GM23248 (cell line): ENCODE measurements around the gene BTG1. TPM values are rescaled to one million over a fixed set of nuclear protein-coding genes. Genes with fewer than 3 reads are reported as not detected.

Experiments
- DNase-seq: peaks from one replicate; pipeline ENCODE4 v3.0.0-alpha.2; 2015
- H2AFZ ChIP-seq: fragments of 200-600 bp; sonication (generic); 2 replicates; pipeline ENCODE4 v1.6.1; 2016; ENCODE audit warnings: antibody characterized with exemption
- H3F3A ChIP-seq: fragments of 200-600 bp; sonication (generic); 2 replicates; pipeline ENCODE4 v1.6.1; 2016; ENCODE audit warnings: mild to moderate bottlenecking, antibody characterized with exemption, mixed run types; ENCODE audit not compliant: insufficient read depth
- H3K27ac ChIP-seq: fragments of 200-600 bp; sonication (generic); 2 replicates; pipeline ENCODE4 v1.5.1; 2016; ENCODE audit warnings: mild to moderate bottlenecking
- H3K27me3 ChIP-seq: fragments of 200-600 bp; sonication (generic); replicated peaks from 2 replicates; pipeline ENCODE4 v1.6.1; 2016; ENCODE audit warnings: mild to moderate bottlenecking; ENCODE audit not compliant: insufficient read depth
- H3K36me3 ChIP-seq: fragments of 200-600 bp; sonication (generic); 2 replicates; pipeline ENCODE4 v1.6.1; 2016; ENCODE audit warnings: low read depth, mild to moderate bottlenecking
- H3K4me1 ChIP-seq: fragments of 200-600 bp; sonication (generic); 2 replicates; pipeline ENCODE4 v1.6.1; 2016; ENCODE audit warnings: mild to moderate bottlenecking; ENCODE audit not compliant: insufficient read depth
- H3K4me2 ChIP-seq: fragments of 200-600 bp; sonication (generic); one replicate; pipeline ENCODE4 v1.6.1; 2016; ENCODE audit warnings: mild to moderate bottlenecking; ENCODE audit not compliant: unreplicated experiment
- H3K4me3 ChIP-seq: fragments of 200-600 bp; sonication (generic); 2 replicates; pipeline ENCODE4 v1.5.1; 2016; ENCODE audit warnings: mild to moderate bottlenecking
- H3K79me2 ChIP-seq: fragments of 200-600 bp; sonication (generic); 2 replicates; pipeline ENCODE4 v1.6.1; 2016; ENCODE audit warnings: mild to moderate bottlenecking; ENCODE audit not compliant: insufficient read depth
- H3K9ac ChIP-seq: fragments of 200-600 bp; sonication (generic); 2 replicates; pipeline ENCODE4 v1.6.1; 2016; ENCODE audit warnings: mild to moderate bottlenecking
- H3K9me2 ChIP-seq: fragments of 200-600 bp; sonication (generic); 2 replicates; pipeline ENCODE4 v1.6.1; 2016; ENCODE audit warnings: mixed run types, mild to moderate bottlenecking, moderate library complexity; ENCODE audit not compliant: insufficient read depth
- H3K9me3 ChIP-seq: fragments of 200-600 bp; sonication (generic); one replicate; pipeline ENCODE4 v1.6.1; 2017; ENCODE audit warnings: low read depth
- H4K20me1 ChIP-seq: fragments of 200-600 bp; sonication (generic); 2 replicates; pipeline ENCODE4 v1.6.0; 2016; ENCODE audit not compliant: insufficient read depth
- EZH2 ChIP-seq: fragments of 200-600 bp; sonication (generic); IDR thresholded peaks from 2 replicates; pipeline ENCODE4 v1.6.1; 2018; ENCODE audit warnings: antibody characterized with exemption, mild to moderate bottlenecking; ENCODE audit not compliant: insufficient read depth, poor library complexity, severe bottlenecking
- EZH2phosphoT487 ChIP-seq: fragments of 200-600 bp; sonication (generic); IDR thresholded peaks from 2 replicates; pipeline ENCODE4 v1.6.1; 2018; ENCODE audit warnings: antibody characterized with exemption, moderate library complexity, mild to moderate bottlenecking, low read depth; ENCODE audit not compliant: insufficient read depth
- WGBS, 2 experiments: methylation state at CpG; one replicate each; pipeline ENCODE4 v1.1.6; 2015 to 2017; ENCODE audit warnings: low lambda C conversion rate in 2 of 2, low coverage in 1 of 2; ENCODE audit errors: missing lambda C conversion rate in 2 of 2; 5-methylcytosine and 5-hydroxymethylcytosine counted together
- in situ Hi-C: fragments of 300-500 bp; cut with MboI; formaldehyde crosslinking; loops from 2 replicates; pipeline ENCODE4 v1.15.0; 2020
- polyA plus RNA-seq: library from polyadenylated mRNA; unstranded; fragments of >200 nt; fragmentation: Nextera tagmentation; extraction: Ambion mirVana; gene quantifications from 2 replicates; pipeline ENCODE4 v1.2.1, GENCODE V29; 2016
- total RNA-seq: library from RNA; depleted of rRNA; stranded (reverse); fragments of >200 nt; shearing (Covaris generic); gene quantifications from 2 replicates; pipeline ENCODE4 v1.2.3, GENCODE V29; 2014

Gene BTG1
- total and polyA plus RNA-seq, 2 experiments from 2014 or later, result 14.4 to 62.2 TPM

GRCh38 chr12:92183575-92183974, 37.9 kb upstream of the BTG1 start:
- DNase-seq, result no peak
- 87% methylated on average over 2 of the region's 2 CpGs for WGBS, 2 experiments
- Histone ChIP-seq H3K4me1 (no peaks in the 10 kb centered on the region), H3K9me2 (no peaks in the 10 kb centered on the region), H3K4me3 (no peak overlapping the region), H3K4me2 (no peak overlapping the region), H3K27me3 (no peaks in the 10 kb centered on the region), H3K79me2 (no peaks in the 10 kb centered on the region), H3K27ac (no peak overlapping the region), H3K9me3 (no peaks in the 10 kb centered on the region), H2AFZ (no peak overlapping the region), H3K36me3 (no peaks in the 10 kb centered on the region), H3K9ac (no peak overlapping the region), H4K20me1 (no peaks in the 10 kb centered on the region), H3F3A (no peaks in the 10 kb centered on the region)
- in situ Hi-C loops, result no loop called here
- TF ChIP-seq EZH2phosphoT487 (no peak), EZH2 (no peak)

- 68 to 74% methylated on average over 1 of the region's 1 CpG for WGBS, 2 experiments
- H3F3A ChIP-seq, result no peaks in the 10 kb centered on the region
- H3K4me3 ChIP-seq, result no peak overlapping the region
- H3K9me2 ChIP-seq, result no peaks in the 10 kb centered on the region
- in situ Hi-C loops, result no loop called here
- H3K36me3 ChIP-seq, result no peaks in the 10 kb centered on the region
- 0 out of 2 replicates have a peak, but pooled peaks cover 4% of the 10 kb centered on the region for H4K20me1 ChIP-seq
- H3K79me2 ChIP-seq, result no peaks in the 10 kb centered on the region
- no peak overlapping the region for H2AFZ ChIP-seq
- H3K27ac ChIP-seq, result no peak overlapping the region
- TF ChIP-seq EZH2, result no peak
- TF ChIP-seq EZH2phosphoT487, result no peak
- H3K9ac ChIP-seq, result no peak overlapping the region
- H3K4me1 ChIP-seq, result no peaks in the 10 kb centered on the region
- H3K4me2 ChIP-seq, result no peak overlapping the region
- H3K27me3 ChIP-seq, result no peaks in the 10 kb centered on the region
- DNase-seq, result no peak
- no peaks in the 10 kb centered on the region for H3K9me3 ChIP-seq
These were observed 32.7 kb upstream of the BTG1 start for GRCh38 chr12:92178340-92178739.

- no peaks in the 10 kb centered on the region for H3K27me3 ChIP-seq
- H3F3A ChIP-seq, result no peaks in the 10 kb centered on the region
- H4K20me1 ChIP-seq, result 0 out of 2 replicates have a peak, but pooled peaks cover 4% of the 10 kb centered on the region
- WGBS, 2 experiments, result 86 to 93% methylated on average over 10 of the region's 10 CpGs
- H3K36me3 ChIP-seq, result no peaks in the 10 kb centered on the region
- no peak overlapping the region for H3K4me3 ChIP-seq
- H3K9me2 ChIP-seq, result no peaks in the 10 kb centered on the region
- in situ Hi-C loops, result no loop called here
- no peaks in the 10 kb centered on the region for H3K79me2 ChIP-seq
- H3K9me3 ChIP-seq, result no peaks in the 10 kb centered on the region
- TF ChIP-seq EZH2, result no peak
- H3K4me2 ChIP-seq, result no peak overlapping the region
- H3K9ac ChIP-seq, result no peak overlapping the region
- no peak overlapping the region for H3K27ac ChIP-seq
- no peak for DNase-seq
- H3K4me1 ChIP-seq, result no peaks in the 10 kb centered on the region
- H2AFZ ChIP-seq, result no peak overlapping the region
These were observed 31.0 kb upstream of the BTG1 start for GRCh38 chr12:92176646-92177045.

GRCh38 chr12:92175961-92176360, 30.3 kb upstream of the BTG1 start:
- Histone ChIP-seq H3F3A (no peaks in the 10 kb centered on the region), H3K9me2 (no peaks in the 10 kb centered on the region), H3K36me3 (no peaks in the 10 kb centered on the region), H3K9me3 (no peaks in the 10 kb centered on the region), H3K27ac (no peak overlapping the region), H3K9ac (no peak overlapping the region), H3K4me1 (no peaks in the 10 kb centered on the region), H2AFZ (no peak overlapping the region), H3K4me3 (no peak overlapping the region), H3K27me3 (no peaks in the 10 kb centered on the region), H3K79me2 (no peaks in the 10 kb centered on the region), H3K4me2 (no peak overlapping the region), H4K20me1 (0 out of 2 replicates have a peak, but pooled peaks cover 4% of the 10 kb centered on the region)
- in situ Hi-C loops, result no loop called here
- WGBS, 2 experiments, result 90 to 94% methylated on average over 3 of the region's 3 CpGs
- TF ChIP-seq EZH2 (no peak), EZH2phosphoT487 (no peak)
- DNase-seq, result no peak

GRCh38 chr12:92170050-92170449, 24.4 kb upstream of the BTG1 start:
- H3K79me2 ChIP-seq, result no peaks in the 10 kb centered on the region
- no peaks in the 10 kb centered on the region for H3F3A ChIP-seq
- no peaks in the 10 kb centered on the region for H3K9me3 ChIP-seq
- no peaks in the 10 kb centered on the region for H3K36me3 ChIP-seq
- TF ChIP-seq EZH2 (no peak), EZH2phosphoT487 (no peak)
- no peak overlapping the region for H2AFZ ChIP-seq
- H3K27ac ChIP-seq, result no peak overlapping the region
- H4K20me1 ChIP-seq, result 0 out of 2 replicates have a peak, but pooled peaks cover 4% of the 10 kb centered on the region
- H3K4me1 ChIP-seq, result no peaks in the 10 kb centered on the region
- H3K9me2 ChIP-seq, result no peaks in the 10 kb centered on the region
- no peak overlapping the region for H3K4me3 ChIP-seq
- H3K9ac ChIP-seq, result no peak overlapping the region
- no peak for DNase-seq
- H3K4me2 ChIP-seq, result no peak overlapping the region
- in situ Hi-C loops, result no loop called here
- no peaks in the 10 kb centered on the region for H3K27me3 ChIP-seq
